ENCODE data around the gene UBA52.

DNA sequence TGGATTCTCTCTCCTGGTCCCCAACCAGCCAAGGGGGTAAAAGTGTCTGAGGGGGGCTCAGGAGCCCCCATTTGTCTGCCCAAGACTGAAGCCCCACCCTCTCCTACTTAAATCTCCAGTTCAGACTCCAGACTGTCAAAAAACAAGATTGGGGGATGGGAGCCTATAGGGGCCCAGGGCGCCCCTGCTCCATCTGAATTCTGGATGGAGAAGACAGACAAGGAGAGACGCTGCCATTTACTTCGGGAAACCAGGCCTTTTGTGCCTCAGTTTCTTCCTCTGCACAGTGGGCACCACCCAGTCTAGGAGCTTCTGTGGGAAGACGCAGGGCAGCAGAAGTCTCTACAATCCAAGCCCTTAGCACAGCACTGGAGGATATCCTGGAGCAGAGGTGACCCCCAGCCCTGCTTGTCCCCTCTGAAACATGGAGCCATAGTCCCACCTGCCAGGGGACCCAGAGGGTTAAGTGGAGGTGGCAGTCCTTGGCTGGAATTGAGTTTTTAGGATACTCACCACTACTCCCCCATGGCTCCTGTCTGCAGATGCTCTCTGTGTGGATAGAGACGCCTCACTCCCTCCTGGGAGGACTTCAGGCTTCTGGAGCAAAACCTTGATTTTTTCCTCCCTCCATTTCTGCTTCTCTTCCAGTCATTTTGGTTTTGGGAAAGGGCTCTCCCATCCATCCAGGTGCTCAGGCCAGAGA is 36.6 kb downstream of the UBA52 start:
- TF ChIP-seq, protein P1, sequence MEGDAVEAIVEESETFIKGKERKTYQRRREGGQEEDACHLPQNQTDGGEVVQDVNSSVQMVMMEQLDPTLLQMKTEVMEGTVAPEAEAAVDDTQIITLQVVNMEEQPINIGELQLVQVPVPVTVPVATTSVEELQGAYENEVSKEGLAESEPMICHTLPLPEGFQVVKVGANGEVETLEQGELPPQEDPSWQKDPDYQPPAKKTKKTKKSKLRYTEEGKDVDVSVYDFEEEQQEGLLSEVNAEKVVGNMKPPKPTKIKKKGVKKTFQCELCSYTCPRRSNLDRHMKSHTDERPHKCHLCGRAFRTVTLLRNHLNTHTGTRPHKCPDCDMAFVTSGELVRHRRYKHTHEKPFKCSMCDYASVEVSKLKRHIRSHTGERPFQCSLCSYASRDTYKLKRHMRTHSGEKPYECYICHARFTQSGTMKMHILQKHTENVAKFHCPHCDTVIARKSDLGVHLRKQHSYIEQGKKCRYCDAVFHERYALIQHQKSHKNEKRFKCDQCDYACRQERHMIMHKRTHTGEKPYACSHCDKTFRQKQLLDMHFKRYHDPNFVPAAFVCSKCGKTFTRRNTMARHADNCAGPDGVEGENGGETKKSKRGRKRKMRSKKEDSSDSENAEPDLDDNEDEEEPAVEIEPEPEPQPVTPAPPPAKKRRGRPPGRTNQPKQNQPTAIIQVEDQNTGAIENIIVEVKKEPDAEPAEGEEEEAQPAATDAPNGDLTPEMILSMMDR (IDR thresholded peaks at IDR 0.05): no peak
- TF ChIP-seq POLR2AphosphoS5 (IDR thresholded peaks at IDR 0.05) (no peak), POLR2A (IDR thresholded peaks at IDR 0.05) (no peak)

Measured in breast epithelium (tissue), 3 donors.